Suprapubic skin (tissue), 4 donors: ENCODE data around the gene PPP1R18. TPM values are rescaled to one million over a fixed set of nuclear protein-coding genes. Genes with fewer than 3 reads are reported as not detected.
"Not testable (repeated sequence)": the region's sequence is repeated elsewhere in the genome, so short reads cannot be mapped to it uniquely, and the experiment has no call there.

ENCODE experiments used
- DNase-seq, 2 donors: peaks; one replicate each; pipeline ENCODE4 v3.0.0-alpha.2; 2019; ENCODE audit warnings: low spot score in 2 of 2
- H3K27ac ChIP-seq: fragments of 200-600 bp; sonication (generic); one replicate; pipeline ENCODE4 v1.5.1; 2019
- H3K27me3 ChIP-seq: fragments of 200-600 bp; sonication (generic); one replicate; pipeline ENCODE4 v1.5.1; 2019
- H3K36me3 ChIP-seq: fragments of 200-600 bp; sonication (generic); one replicate; pipeline ENCODE4 v1.5.1; 2019
- H3K4me1 ChIP-seq: fragments of 200-600 bp; sonication (generic); one replicate; pipeline ENCODE4 v1.5.1; 2019
- H3K4me3 ChIP-seq: fragments of 200-600 bp; sonication (generic); one replicate; pipeline ENCODE4 v1.5.1; 2019; ENCODE audit warnings: mild to moderate bottlenecking
- H3K9me3 ChIP-seq: fragments of 200-600 bp; sonication (generic); one replicate; pipeline ENCODE4 v1.5.1; 2019
- EP300 ChIP-seq: sonication (generic); formaldehyde crosslinking; IDR thresholded peaks from one replicate; pipeline ENCODE4 v1.6.1; 2017; ENCODE audit warnings: antibody characterized with exemption
- POLR2A ChIP-seq, 2 donors: fragments of 450-650 bp; IDR thresholded peaks; one replicate each; pipeline ENCODE4 v1.6.1; 2017; ENCODE audit warnings: antibody characterized with exemption in 2 of 2, mild to moderate bottlenecking in 2 of 2, moderate library complexity in 2 of 2
- POLR2AphosphoS5 ChIP-seq, 3 donors: sonication (generic); formaldehyde crosslinking; IDR thresholded peaks; one replicate each; pipeline ENCODE4 v1.6.1; 2017; ENCODE audit warnings: antibody characterized with exemption in 3 of 3
- WGBS: methylation state at CpG from one replicate; pipeline ENCODE4 v1.1.5; 2018; 5-methylcytosine and 5-hydroxymethylcytosine counted together
- total RNA-seq, 4 donors: library from RNA; depleted of rRNA; stranded (reverse); fragments of >200 nt; gene quantifications; one replicate each; pipeline ENCODE4 v1.1.0, GENCODE V29; 2016
- TF ChIP-seq, protein P1 (sequence below), 2 donors: fragments of 200-600 bp in 1 of 2; fragments of 450-650 bp in 1 of 2; sonication (generic) in 1 of 2; IDR thresholded peaks; one replicate each; pipeline ENCODE4 v1.5.1; 2016 to 2019; ENCODE audit warnings: antibody characterized with exemption in 2 of 2, mild to moderate bottlenecking in 1 of 2, moderate library complexity in 1 of 2

PPP1R18 gene
- total RNA-seq, 4 donors from 2014 or later: 25.2 to 31.0 (median 29.2) TPM

DNA sequence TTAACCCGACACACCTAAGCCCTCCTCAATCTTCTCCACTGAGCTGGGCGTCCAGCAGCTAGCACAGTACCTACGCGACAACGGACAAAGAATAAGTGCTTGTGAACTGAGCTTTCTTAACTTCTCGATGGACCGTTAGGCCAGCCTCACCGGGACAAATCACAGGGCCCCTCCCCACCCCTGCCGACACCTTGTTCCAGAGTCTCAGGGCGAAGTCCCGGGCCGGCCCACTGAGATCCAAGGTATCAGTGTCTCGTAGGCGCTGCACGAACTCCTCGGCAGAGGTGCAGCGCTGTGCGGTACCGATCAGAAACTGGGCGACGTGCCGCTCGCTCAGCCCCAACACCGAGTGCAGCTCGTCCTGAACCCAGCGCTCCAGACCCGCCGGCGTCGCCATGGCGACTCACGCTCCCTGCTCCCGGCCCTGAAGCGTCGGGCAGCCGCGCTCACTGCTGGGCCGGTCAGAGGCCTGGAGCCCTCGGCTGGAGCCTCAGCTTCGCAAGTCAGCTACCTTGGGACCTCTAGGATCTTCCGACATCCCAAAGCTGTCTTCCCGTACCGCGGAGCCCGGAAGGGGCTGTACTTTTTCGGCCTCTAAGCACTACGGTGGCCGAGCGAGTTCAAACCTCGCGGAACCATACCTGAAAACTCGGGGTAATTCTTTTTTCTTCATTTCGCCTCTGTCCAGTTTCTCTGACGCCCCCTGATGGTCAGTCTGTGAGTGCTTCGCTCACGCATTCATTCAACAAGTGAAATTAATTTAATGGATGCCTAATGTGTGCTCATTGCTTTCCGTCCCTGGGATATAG, 13.8 kb downstream of the PPP1R18 start, which contains the start of gene DHX16:
TSS of gene DHX16 (minus strand) at position 562 of the 809 bp plus-strand sequence. CDS start at position 397, 165 bp downstream.
- Histone ChIP-seq H3K9me3 (no peaks in the 10 kb centered on the region), H3K4me1 (peaks cover 24% of the 10 kb centered on the region), H3K27ac (peak within 1 kb of the TSS; percentile 69), H3K4me3 (peak within 1 kb of the TSS; percentile 82), H3K27me3 (no peaks in the 10 kb centered on the region), H3K36me3 (peaks cover 37% of the 10 kb centered on the region)
- peak in 1 of 2 donors; percentile 31 for TF ChIP-seq POLR2A (IDR thresholded peaks at IDR 0.05)
- TF ChIP-seq EP300: no peak
- peak in 2 of 3 donors; percentile 85 to 95 for TF ChIP-seq POLR2AphosphoS5 (IDR thresholded peaks at IDR 0.05)
- TF ChIP-seq, protein P1, sequence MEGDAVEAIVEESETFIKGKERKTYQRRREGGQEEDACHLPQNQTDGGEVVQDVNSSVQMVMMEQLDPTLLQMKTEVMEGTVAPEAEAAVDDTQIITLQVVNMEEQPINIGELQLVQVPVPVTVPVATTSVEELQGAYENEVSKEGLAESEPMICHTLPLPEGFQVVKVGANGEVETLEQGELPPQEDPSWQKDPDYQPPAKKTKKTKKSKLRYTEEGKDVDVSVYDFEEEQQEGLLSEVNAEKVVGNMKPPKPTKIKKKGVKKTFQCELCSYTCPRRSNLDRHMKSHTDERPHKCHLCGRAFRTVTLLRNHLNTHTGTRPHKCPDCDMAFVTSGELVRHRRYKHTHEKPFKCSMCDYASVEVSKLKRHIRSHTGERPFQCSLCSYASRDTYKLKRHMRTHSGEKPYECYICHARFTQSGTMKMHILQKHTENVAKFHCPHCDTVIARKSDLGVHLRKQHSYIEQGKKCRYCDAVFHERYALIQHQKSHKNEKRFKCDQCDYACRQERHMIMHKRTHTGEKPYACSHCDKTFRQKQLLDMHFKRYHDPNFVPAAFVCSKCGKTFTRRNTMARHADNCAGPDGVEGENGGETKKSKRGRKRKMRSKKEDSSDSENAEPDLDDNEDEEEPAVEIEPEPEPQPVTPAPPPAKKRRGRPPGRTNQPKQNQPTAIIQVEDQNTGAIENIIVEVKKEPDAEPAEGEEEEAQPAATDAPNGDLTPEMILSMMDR (IDR thresholded peaks at IDR 0.05): peak; percentile 68 to 85
- under 1% methylated on average over 27 of the region's 57 CpGs for WGBS
- DNase-seq: peak; percentile 96 to 97

DNA sequence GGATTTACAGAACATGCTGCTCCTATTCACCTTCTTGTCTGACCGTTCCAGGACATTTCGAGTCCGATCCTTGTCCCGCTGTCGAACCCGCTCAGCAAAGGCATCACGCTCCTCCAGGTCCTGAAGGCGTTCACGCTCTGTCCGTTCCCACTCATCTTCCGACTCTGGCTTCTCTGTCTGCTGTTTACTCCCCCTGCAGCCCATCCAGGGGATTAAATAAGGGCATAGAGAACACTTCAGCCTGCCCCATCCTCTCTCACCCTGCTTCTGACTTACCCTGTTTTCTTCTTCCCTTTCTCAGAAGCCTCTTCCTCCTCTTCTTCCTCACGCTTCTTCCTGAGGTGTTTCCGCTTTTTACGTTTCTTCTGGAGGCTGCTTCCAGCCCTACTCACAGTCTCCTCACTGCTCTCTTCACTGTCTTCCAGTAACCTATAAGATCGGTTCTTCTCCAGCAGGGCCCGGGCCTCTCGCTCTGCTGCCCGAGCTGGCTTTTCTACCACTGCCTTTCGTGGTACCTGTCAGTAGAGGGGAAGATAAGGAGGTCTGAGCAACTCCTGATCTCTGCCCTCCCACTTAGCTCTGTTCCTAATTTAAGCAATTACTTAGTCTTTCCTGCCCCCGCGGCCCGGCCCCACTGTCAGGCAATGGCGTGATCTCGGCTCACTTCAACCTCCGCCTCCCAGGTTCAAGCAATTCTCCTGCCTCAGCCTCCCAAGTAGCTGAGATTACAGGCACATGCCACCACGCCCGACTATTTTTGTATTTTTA, 15.5 kb downstream of the PPP1R18 start:
- 84% methylated on average over 27 of the region's 27 CpGs for WGBS
- Histone ChIP-seq H3K9me3 (no peaks in the 10 kb centered on the region), H3K27ac (no peak overlapping the region), H3K27me3 (no peaks in the 10 kb centered on the region), H3K36me3 (peaks cover 37% of the 10 kb centered on the region), H3K4me1 (peaks cover 21% of the 10 kb centered on the region), H3K4me3 (no peak overlapping the region)
- no peak for DNase-seq
- TF ChIP-seq EP300 (no peak), POLR2AphosphoS5 (IDR thresholded peaks at IDR 0.05) (no peak), POLR2A (IDR thresholded peaks at IDR 0.05) (no peak)
- TF ChIP-seq, protein P1 (IDR thresholded peaks at IDR 0.05): no peak

DNA sequence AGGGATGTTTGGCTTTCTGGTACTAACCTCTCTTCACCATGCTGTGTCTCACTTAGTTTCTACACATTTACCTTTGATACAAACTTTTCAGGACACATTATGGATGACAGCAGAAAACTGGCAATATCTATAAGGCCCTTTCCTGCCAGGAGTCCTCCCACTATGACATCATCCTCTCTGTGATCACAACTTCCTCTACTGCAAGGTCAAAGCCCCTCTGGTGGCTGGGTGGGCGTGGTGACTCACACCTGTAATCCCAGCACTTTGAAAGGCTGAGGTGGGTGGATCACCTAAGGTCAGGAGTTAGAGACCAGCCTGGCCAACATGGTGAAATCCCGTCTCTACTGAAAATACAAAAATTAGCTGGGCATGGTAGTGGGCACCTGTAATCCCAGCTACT, 20.1 kb downstream of the PPP1R18 start:
- H3K4me1 ChIP-seq, H3K27ac ChIP-seq, H3K27me3 ChIP-seq, H3K9me3 ChIP-seq, DNase-seq, H3K4me3 ChIP-seq: not testable (repeated sequence)
- WGBS: 92% methylated on average over 2 of the region's 2 CpGs
- H3K36me3 ChIP-seq: peaks cover 82% of the 10 kb centered on the region

DNA sequence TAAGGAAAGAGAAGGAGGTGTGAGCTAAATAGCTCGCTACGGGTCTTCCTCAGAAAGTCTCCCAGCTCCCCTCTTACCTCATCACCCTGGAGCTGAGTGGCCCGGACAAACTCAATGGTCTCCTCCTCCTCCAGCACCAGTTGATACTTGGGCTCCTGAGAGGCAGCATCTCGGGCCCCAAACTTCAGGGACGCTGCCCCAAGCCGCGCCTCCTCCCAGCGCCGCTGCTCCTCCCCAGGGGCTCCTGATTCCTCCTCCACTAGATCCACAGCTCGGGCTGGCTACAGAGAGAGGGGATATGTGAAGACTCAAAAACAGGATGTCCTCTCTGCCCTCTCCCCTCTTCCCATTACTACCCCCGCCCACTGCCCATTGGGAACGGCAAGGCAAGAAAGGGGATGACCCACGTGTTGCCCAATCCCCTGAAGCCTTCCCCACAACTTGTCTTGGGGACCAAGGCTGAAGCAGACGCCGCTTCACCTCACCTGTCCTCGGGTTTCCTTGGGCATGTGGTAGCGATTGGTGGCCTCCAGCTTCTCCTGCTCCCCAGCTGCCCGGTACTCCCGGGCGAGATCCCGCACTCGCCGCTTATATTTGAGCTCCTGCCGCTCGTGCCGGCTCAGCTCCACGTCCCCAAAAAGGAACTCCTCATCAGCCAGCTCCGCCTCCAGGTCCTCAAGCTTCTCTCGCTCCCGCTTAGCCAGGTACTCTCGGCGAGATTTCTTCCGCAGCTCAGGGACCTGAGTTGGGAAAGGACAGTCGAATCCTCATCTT, 21.3 kb downstream of the PPP1R18 start:
- Histone ChIP-seq H3K27ac (no peak overlapping the region), H3K36me3 (peaks cover 90% of the 10 kb centered on the region), H3K4me1 (no peaks in the 10 kb centered on the region), H3K4me3 (no peak overlapping the region), H3K9me3 (no peaks in the 10 kb centered on the region), H3K27me3 (no peaks in the 10 kb centered on the region)
- no peak for DNase-seq
- TF ChIP-seq POLR2A (IDR thresholded peaks at IDR 0.05): no peak
- no peak for TF ChIP-seq POLR2AphosphoS5 (IDR thresholded peaks at IDR 0.05)
- TF ChIP-seq, protein P1 (IDR thresholded peaks at IDR 0.05): no peak
- TF ChIP-seq EP300: no peak
- WGBS: 89% methylated on average over 33 of the region's 34 CpGs

DNA sequence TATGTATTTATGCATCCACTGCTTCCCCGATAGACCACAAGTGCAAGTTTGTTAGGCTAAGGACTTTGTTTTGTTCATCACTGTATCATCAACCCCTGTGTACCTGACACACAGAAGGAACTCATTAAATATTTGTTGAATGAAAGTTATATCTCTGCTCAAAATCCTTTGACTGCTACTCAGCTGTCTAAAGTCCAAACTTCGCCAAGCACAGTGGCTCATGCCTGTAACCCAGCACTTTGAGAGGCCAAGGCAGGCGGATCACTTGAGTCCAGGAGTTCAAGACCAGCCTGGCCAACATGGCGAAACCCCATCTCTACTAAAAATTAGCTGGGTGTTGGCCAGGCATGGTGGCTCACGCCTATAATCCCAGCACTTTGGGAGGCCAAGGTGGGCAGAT, 28.5 kb downstream of the PPP1R18 start:
- WGBS: 93% methylated on average over 5 of the region's 5 CpGs
- not testable (repeated sequence) for H3K9me3 ChIP-seq, H3K4me1 ChIP-seq, H3K27ac ChIP-seq, H3K27me3 ChIP-seq, DNase-seq, H3K4me3 ChIP-seq
- H3K36me3 ChIP-seq: peaks cover 100% of the 10 kb centered on the region

DNA sequence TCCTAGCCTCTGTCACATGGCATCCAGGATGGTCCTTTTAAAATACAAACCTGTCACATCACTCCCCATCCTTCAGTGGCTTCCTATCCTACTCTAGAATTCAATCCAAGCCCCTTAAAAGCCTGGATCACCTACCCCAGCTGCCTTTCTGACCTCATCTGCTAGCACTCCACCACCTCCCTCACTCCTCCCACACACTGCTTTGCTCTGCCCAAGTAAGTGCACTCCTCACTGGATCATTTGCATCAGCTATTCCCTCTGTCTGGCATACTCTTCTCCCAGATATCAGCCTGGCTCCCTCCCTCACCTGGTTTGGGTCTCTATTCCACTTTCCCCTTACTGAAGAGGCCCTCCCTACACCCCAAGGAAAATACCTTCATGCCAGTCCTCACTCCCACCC, 29.0 kb downstream of the PPP1R18 start:
- DNase-seq: no peak
- Histone ChIP-seq H3K27me3 (no peaks in the 10 kb centered on the region), H3K4me1 (no peaks in the 10 kb centered on the region), H3K4me3 (no peak overlapping the region), H3K27ac (no peak overlapping the region), H3K36me3 (peaks cover 100% of the 10 kb centered on the region), H3K9me3 (no peaks in the 10 kb centered on the region)
- TF ChIP-seq, protein P1 (IDR thresholded peaks at IDR 0.05): no peak
- no peak for TF ChIP-seq POLR2AphosphoS5 (IDR thresholded peaks at IDR 0.05)
- no peak for TF ChIP-seq POLR2A (IDR thresholded peaks at IDR 0.05)
- TF ChIP-seq EP300: no peak
